Lower lobe of right lung (tissue), 2 donors: ENCODE data around the gene TRIM50. TPM values are rescaled to one million over a fixed set of nuclear protein-coding genes. Genes with fewer than 3 reads are reported as not detected.
A peak's percentile ranks its signal among the peaks of the same experiment; 100 is the strongest.
"Not testable (repeated sequence)": the region's sequence is repeated elsewhere in the genome, so short reads cannot be mapped to it uniquely, and the experiment has no call there.

Source experiments
- ATAC-seq, 2 donors: fragments of 200-7000 bp; cut with Tn5 transposase; one replicate each; pipeline ENCODE4 v1.9.1; 2020 to 2022; ENCODE audit warnings: mild to moderate bottlenecking in 2 of 2, moderate library complexity in 2 of 2
- DNase-seq: peaks from one replicate; pipeline ENCODE4 v3.0.0-alpha.2; 2020
- H3K27ac ChIP-seq: fragments of 200-600 bp; one replicate; pipeline ENCODE4 v1.8.0; 2022
- H3K27me3 ChIP-seq: fragments of 200-600 bp; one replicate; pipeline ENCODE4 v1.8.0; 2022; ENCODE audit warnings: low read depth
- H3K36me3 ChIP-seq: fragments of 200-600 bp; one replicate; pipeline ENCODE4 v1.8.0; 2022; ENCODE audit warnings: mild to moderate bottlenecking
- H3K4me1 ChIP-seq: fragments of 200-600 bp; one replicate; pipeline ENCODE4 v1.8.0; 2022
- H3K4me3 ChIP-seq: fragments of 200-600 bp; one replicate; pipeline ENCODE4 v1.8.0; 2022; ENCODE audit warnings: mild to moderate bottlenecking
- H3K9me3 ChIP-seq: fragments of 200-600 bp; one replicate; pipeline ENCODE4 v1.8.0; 2022
- intact Hi-C: fragments of 100-400 bp; cut with DNase I; formaldehyde crosslinking; loops from one replicate; pipeline ENCODE4 v1.11.0; 2022
- total RNA-seq: library from RNA; stranded (reverse); fragmentation: NEBNext Ultra II Directional; extraction: Animal tissue kit (Norgen Biotek cat#: 25700); gene quantifications from one replicate; pipeline ENCODE4 v1.2.1, GENCODE V29; 2021
- donor health status: DM: no; HTN: yes; CAD: no; lungs with severe emphysema.

TRIM50 gene
- total RNA-seq, 1 donor from 2014 or later, result not detected

DNA sequence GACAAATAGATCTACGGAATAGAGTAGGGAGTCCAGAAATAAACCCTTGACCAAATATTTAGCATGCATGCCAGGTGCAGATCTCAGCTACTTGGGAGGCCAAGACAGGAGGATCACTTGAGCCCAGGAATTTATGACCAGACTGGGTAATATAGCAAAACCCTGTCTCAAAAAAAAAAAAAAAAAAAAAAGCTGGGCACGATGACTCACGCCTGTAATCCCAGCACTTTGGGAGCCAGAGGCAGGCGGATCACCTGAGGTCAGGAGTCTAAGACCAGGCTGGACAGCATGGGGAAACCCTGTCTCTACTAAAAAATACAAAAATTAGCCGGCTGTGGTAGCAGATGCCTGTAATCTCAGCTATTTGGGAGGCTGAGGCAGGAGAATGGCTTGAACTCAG is 50.7 kb downstream of the TRIM50 start:
- ATAC-seq, result peak in 1 of 2 donors; percentile 32
- H3K4me3 ChIP-seq, DNase-seq, H3K36me3 ChIP-seq, H3K27me3 ChIP-seq, H3K27ac ChIP-seq, intact Hi-C loops, H3K4me1 ChIP-seq, H3K9me3 ChIP-seq: not testable (repeated sequence)

DNA sequence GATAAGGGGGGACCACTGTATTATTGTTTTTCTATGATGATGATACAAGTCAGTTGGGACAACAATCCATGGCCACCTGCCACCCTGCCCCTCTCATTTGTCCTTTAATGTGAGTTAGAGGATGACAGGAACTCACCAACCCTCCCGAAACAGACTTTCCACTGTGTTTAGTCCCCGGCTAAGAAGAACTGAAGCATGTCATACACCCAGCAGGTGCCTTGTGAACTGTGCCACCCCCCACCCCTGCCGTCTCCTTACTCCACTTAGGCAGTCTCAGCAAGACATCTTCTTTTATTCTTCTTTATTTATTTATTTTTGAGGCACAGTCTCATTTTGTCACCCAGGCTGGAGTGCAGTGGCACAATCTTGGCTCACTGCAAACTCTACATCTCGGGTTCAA is 60.1 kb downstream of the TRIM50 start:
- H3K27me3 ChIP-seq, ATAC-seq, intact Hi-C loops, H3K27ac ChIP-seq, DNase-seq, H3K9me3 ChIP-seq, H3K36me3 ChIP-seq, H3K4me3 ChIP-seq, H3K4me1 ChIP-seq: not testable (repeated sequence)

DNA sequence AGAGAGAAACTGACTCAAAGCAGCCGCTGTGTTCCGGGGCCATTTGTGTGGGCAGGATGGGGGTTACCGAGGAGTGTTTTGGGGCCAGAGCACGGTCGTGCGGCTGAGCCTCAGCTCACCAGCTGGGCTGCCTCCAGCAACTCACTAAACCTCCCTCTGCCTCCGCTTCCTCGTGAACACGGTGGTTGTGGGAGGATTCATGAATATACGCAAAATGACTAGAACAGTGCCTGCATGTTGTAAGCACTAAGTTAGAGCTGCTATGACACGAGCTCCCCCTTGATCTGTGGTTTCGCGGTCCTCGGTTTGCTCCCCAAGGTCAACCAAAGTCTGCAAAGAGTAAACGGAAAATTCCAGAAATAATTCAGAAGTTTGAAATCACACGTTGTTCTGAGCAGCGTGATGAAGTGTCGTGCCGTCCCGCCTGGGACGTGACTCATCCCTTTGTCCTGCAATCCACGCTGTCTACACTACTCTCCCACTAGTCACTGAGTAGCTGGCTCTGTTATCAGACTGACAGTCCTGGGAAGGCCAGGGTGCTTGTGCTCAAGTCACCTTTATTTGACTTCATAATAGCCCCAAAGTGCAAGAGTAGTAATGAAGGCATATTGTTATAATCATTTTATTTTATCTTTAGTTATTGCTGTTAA is 61.0 kb downstream of the TRIM50 start:
- ATAC-seq, result peak in 1 of 2 donors; percentile 77
- intact Hi-C loops, H3K27me3 ChIP-seq, DNase-seq, H3K4me3 ChIP-seq, H3K36me3 ChIP-seq, H3K9me3 ChIP-seq, H3K4me1 ChIP-seq, H3K27ac ChIP-seq: not testable (repeated sequence)

Other genes starting within 250 kb of the TRIM50 start
- gene SPDYE9, start 242.0 kb downstream of the TRIM50 start, total RNA-seq, result not detected
- 27.1 TPM for gene NSUN5, start 19.3 kb downstream of the TRIM50 start, total RNA-seq
- gene FKBP6, start 79 bp upstream of the TRIM50 start, total RNA-seq, result 0.47 TPM
- gene FZD9, start 105.7 kb upstream of the TRIM50 start, total RNA-seq, result 0.92 TPM
- gene BAZ1B, start 194.2 kb upstream of the TRIM50 start, total RNA-seq, result 56.0 TPM
- gene BCL7B, start 229.6 kb upstream of the TRIM50 start, total RNA-seq, result 52.8 TPM